COLO829 (cell line): ENCODE results near the gene BHLHA9.
"Not testable (repeated sequence)": the region's sequence is repeated elsewhere in the genome, so short reads cannot be mapped to it uniquely, and the experiment has no call there.

Experiments
- DNase-seq: peaks from one replicate; pipeline ENCODE4 v3.0.0; 2012; ENCODE audit warnings: low spot score

BHLHA9 gene

GRCh38 chr17:1300371-1300905, 30.2 kb downstream of the BHLHA9 start:
- no peak for DNase-seq

- DNase-seq = no peak
Measured at GRCh38 chr17:1301546-1301945, 31.3 kb downstream of the BHLHA9 start.

- DNase-seq = no peak
Measured at GRCh38 chr17:1302761-1303160, 32.5 kb downstream of the BHLHA9 start.

- no peak for DNase-seq
Measured at GRCh38 chr17:1304522-1304921, 34.3 kb downstream of the BHLHA9 start.

GRCh38 chr17:1304962-1305563, 34.8 kb downstream of the BHLHA9 start:
- DNase-seq = no peak

- DNase-seq = not testable (repeated sequence)
Measured at GRCh38 chr17:1307829-1308228, 37.6 kb downstream of the BHLHA9 start.

- no peak for DNase-seq
Measured at GRCh38 chr17:1312261-1312870, 42.1 kb downstream of the BHLHA9 start.

GRCh38 chr17:1313270-1314005, 43.2 kb downstream of the BHLHA9 start:
- DNase-seq = no peak

- DNase-seq = no peak
Measured at GRCh38 chr17:1315409-1315808, 45.2 kb downstream of the BHLHA9 start.

GRCh38 chr17:1315891-1316403, 45.7 kb downstream of the BHLHA9 start:
- no peak for DNase-seq
